SK-N-SH treated with all-trans-retinoic acid at 6 μM for 48 hours (cell line): ENCODE data around the gene BHLHA15.

Experiments
- ATAC-seq: fragments of 200-7000 bp; cut with Tn5 transposase; 3 replicates; pipeline ENCODE4 v1.9.1; 2020; ENCODE audit warnings: mild to moderate bottlenecking, moderate library complexity
- ARNTL ChIP-seq: fragments of 450-650 bp; formaldehyde crosslinking; IDR thresholded peaks from 2 replicates; pipeline ENCODE4 v1.5.0; 2020; ENCODE audit warnings: low read depth, mild to moderate bottlenecking, moderate library complexity, borderline replicate concordance
- BACH2 ChIP-seq: fragments of 250-450 bp; sonication (Bioruptor Pico); IDR thresholded peaks from 2 replicates; pipeline ENCODE4 v1.9.0; 2021; ENCODE audit warnings: mild to moderate bottlenecking, borderline replicate concordance
- CREB5 ChIP-seq: fragments of 250-450 bp; sonication (Bioruptor Pico); IDR thresholded peaks from 2 replicates; pipeline ENCODE4 v1.5.1; 2020; ENCODE audit warnings: low read depth, mild to moderate bottlenecking, moderate library complexity
- CSDC2 ChIP-seq: fragments of 250-450 bp; sonication (Bioruptor Pico); IDR thresholded peaks from 2 replicates; pipeline ENCODE4 v1.5.0; 2020; ENCODE audit warnings: mild to moderate bottlenecking, moderate library complexity
- CSRNP3 ChIP-seq: fragments of 250-450 bp; sonication (Bioruptor Pico); IDR thresholded peaks from 2 replicates; pipeline ENCODE4 v1.5.1; 2021; ENCODE audit warnings: mild to moderate bottlenecking, moderate library complexity
- GLIS3 ChIP-seq: fragments of 250-450 bp; sonication (Bioruptor Pico); IDR thresholded peaks from 2 replicates; pipeline ENCODE4 v1.5.0; 2020; ENCODE audit warnings: mild to moderate bottlenecking, moderate library complexity
- ISL1 ChIP-seq: fragments of 250-450 bp; sonication (Bioruptor Pico); IDR thresholded peaks from 2 replicates; pipeline ENCODE4 v2.1.2; 2022; ENCODE audit warnings: mild to moderate bottlenecking, moderate library complexity
- OSR1 ChIP-seq: fragments of 250-450 bp; sonication (Bioruptor Pico); IDR thresholded peaks from 2 replicates; pipeline ENCODE4 v1.8.0; 2022; ENCODE audit warnings: moderate library complexity, mild to moderate bottlenecking, inconsistent platforms
- POU6F1 ChIP-seq: fragments of 250-450 bp; sonication (Bioruptor Pico); IDR thresholded peaks from 2 replicates; pipeline ENCODE4 v1.8.0; 2021; ENCODE audit warnings: low read depth, mild to moderate bottlenecking, moderate library complexity, borderline replicate concordance
- PPARA ChIP-seq: fragments of 250-450 bp; sonication (Bioruptor Pico); IDR thresholded peaks from 2 replicates; pipeline ENCODE4 v1.5.0; 2020; ENCODE audit warnings: mild to moderate bottlenecking, borderline replicate concordance
- TCF4 ChIP-seq: fragments of 250-450 bp; sonication (Bioruptor Pico); IDR thresholded peaks from 2 replicates; pipeline ENCODE4 v1.8.0; 2021; ENCODE audit warnings: mild to moderate bottlenecking, moderate library complexity, borderline replicate concordance
- TSHZ2 ChIP-seq: fragments of 250-450 bp; sonication (Bioruptor Pico); IDR thresholded peaks from 2 replicates; pipeline ENCODE4 v1.5.0; 2020; ENCODE audit warnings: mild to moderate bottlenecking, moderate library complexity
- ZFP3 ChIP-seq: fragments of 250-450 bp; sonication (Bioruptor Pico); IDR thresholded peaks from 2 replicates; pipeline ENCODE4 v1.5.0; 2020; ENCODE audit warnings: mild to moderate bottlenecking, moderate library complexity
- ZFP30 ChIP-seq: fragments of 450-650 bp; formaldehyde crosslinking; IDR thresholded peaks from 2 replicates; pipeline ENCODE4 v1.5.0; 2022; ENCODE audit warnings: mild to moderate bottlenecking, moderate library complexity
- ZNF565 ChIP-seq: fragments of 450-650 bp; formaldehyde crosslinking; conservative IDR thresholded peaks from 2 replicates; pipeline ENCODE4 v1.5.0; 2020; ENCODE audit warnings: low read depth, mild to moderate bottlenecking, moderate library complexity
- ZNF70 ChIP-seq: fragments of 450-650 bp; formaldehyde crosslinking; IDR thresholded peaks from 2 replicates; pipeline ENCODE4 v1.5.0; 2020; ENCODE audit warnings: mild to moderate bottlenecking, moderate library complexity
- ZNF8 ChIP-seq: fragments of 450-650 bp; formaldehyde crosslinking; IDR thresholded peaks from 2 replicates; pipeline ENCODE4 v1.5.0; 2020; ENCODE audit warnings: mild to moderate bottlenecking, moderate library complexity

BHLHA15 gene

GRCh38 chr7:98192781-98193457, 18.3 kb upstream of the BHLHA15 start:
- ATAC-seq = no peak
- TF ChIP-seq ZNF70 (CRISPR knock-in tag) (no peak), ARNTL (no peak)

- no peak for ATAC-seq
- no peak for TF ChIP-seq ISL1 (CRISPR knock-in tag)
- TF ChIP-seq CREB5 = no peak
- TF ChIP-seq TCF4 (CRISPR knock-in tag) = no peak
- no peak for TF ChIP-seq TSHZ2
- no peak for TF ChIP-seq BACH2 (CRISPR knock-in tag)
- TF ChIP-seq CSRNP3 (CRISPR knock-in tag) = no peak
- no peak for TF ChIP-seq GLIS3 (CRISPR knock-in tag)
- TF ChIP-seq ZFP3 (CRISPR knock-in tag) = no peak
- no peak for TF ChIP-seq ARNTL
Observed at GRCh38 chr7:98193474-98194180, 17.6 kb upstream of the BHLHA15 start.

- ATAC-seq = no peak
Observed at GRCh38 chr7:98194186-98194585, 17.1 kb upstream of the BHLHA15 start.

More at GRCh38 chr7:98194186-98194585, 17.1 kb upstream of the BHLHA15 start:
- no peak for TF ChIP-seq PPARA (CRISPR knock-in tag)
- no peak for TF ChIP-seq GLIS3 (CRISPR knock-in tag)
- TF ChIP-seq TCF4 (CRISPR knock-in tag) = no peak
- TF ChIP-seq CSDC2 = no peak
- TF ChIP-seq ZNF565 (CRISPR knock-in tag) = no peak
- TF ChIP-seq ARNTL = no peak
- TF ChIP-seq ZFP3 (CRISPR knock-in tag) = no peak
- TF ChIP-seq BACH2 (CRISPR knock-in tag) = no peak
- no peak for TF ChIP-seq ZNF8 (CRISPR knock-in tag)
- no peak for TF ChIP-seq POU6F1 (CRISPR knock-in tag)
- TF ChIP-seq ZNF70 (CRISPR knock-in tag) = no peak
- TF ChIP-seq OSR1 (CRISPR knock-in tag) = no peak
- no peak for TF ChIP-seq ZFP30 (CRISPR knock-in tag)
- no peak for TF ChIP-seq TSHZ2
- TF ChIP-seq CSRNP3 (CRISPR knock-in tag) = no peak
- TF ChIP-seq CREB5 = no peak
